Panc1 (cell line): ENCODE results near the gene DCAF15.

ENCODE experiments used
- POLR2AphosphoS5 ChIP-seq: IDR thresholded peaks from 2 replicates; pipeline ENCODE4 v1.6.1; 2012; ENCODE audit warnings: mild to moderate bottlenecking, low read depth, low read length, moderate library complexity
- SIN3A ChIP-seq: IDR thresholded peaks from 2 replicates; pipeline ENCODE4 v1.6.1; 2012; ENCODE audit warnings: low read depth, mild to moderate bottlenecking, low read length, moderate library complexity, borderline replicate concordance; ENCODE audit not compliant: insufficient read depth
- TF ChIP-seq, protein P1 (sequence below), 2 experiments: IDR thresholded peaks; 2 replicates each; pipeline ENCODE4 v1.6.1; 2011 to 2012; ENCODE audit warnings: low read depth in 2 of 2, control low read depth in 1 of 2, low read length in 1 of 2, mild to moderate bottlenecking in 1 of 2, moderate library complexity in 1 of 2; ENCODE audit not compliant: insufficient read depth in 1 of 2
- TF ChIP-seq, protein P2 (sequence below): fragments of 450-650 bp; IDR thresholded peaks from 2 replicates; pipeline ENCODE4 v1.5.1; 2017; ENCODE audit warnings: mild to moderate bottlenecking

- TF ChIP-seq, protein P1, sequence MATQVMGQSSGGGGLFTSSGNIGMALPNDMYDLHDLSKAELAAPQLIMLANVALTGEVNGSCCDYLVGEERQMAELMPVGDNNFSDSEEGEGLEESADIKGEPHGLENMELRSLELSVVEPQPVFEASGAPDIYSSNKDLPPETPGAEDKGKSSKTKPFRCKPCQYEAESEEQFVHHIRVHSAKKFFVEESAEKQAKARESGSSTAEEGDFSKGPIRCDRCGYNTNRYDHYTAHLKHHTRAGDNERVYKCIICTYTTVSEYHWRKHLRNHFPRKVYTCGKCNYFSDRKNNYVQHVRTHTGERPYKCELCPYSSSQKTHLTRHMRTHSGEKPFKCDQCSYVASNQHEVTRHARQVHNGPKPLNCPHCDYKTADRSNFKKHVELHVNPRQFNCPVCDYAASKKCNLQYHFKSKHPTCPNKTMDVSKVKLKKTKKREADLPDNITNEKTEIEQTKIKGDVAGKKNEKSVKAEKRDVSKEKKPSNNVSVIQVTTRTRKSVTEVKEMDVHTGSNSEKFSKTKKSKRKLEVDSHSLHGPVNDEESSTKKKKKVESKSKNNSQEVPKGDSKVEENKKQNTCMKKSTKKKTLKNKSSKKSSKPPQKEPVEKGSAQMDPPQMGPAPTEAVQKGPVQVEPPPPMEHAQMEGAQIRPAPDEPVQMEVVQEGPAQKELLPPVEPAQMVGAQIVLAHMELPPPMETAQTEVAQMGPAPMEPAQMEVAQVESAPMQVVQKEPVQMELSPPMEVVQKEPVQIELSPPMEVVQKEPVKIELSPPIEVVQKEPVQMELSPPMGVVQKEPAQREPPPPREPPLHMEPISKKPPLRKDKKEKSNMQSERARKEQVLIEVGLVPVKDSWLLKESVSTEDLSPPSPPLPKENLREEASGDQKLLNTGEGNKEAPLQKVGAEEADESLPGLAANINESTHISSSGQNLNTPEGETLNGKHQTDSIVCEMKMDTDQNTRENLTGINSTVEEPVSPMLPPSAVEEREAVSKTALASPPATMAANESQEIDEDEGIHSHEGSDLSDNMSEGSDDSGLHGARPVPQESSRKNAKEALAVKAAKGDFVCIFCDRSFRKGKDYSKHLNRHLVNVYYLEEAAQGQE (IDR thresholded peaks at IDR 0.05; ENCODE audit: insufficient read depth in 1 of 2, low read depth in 2 of 2, low read length in 1 of 2) = no peak
- TF ChIP-seq, protein P2, sequence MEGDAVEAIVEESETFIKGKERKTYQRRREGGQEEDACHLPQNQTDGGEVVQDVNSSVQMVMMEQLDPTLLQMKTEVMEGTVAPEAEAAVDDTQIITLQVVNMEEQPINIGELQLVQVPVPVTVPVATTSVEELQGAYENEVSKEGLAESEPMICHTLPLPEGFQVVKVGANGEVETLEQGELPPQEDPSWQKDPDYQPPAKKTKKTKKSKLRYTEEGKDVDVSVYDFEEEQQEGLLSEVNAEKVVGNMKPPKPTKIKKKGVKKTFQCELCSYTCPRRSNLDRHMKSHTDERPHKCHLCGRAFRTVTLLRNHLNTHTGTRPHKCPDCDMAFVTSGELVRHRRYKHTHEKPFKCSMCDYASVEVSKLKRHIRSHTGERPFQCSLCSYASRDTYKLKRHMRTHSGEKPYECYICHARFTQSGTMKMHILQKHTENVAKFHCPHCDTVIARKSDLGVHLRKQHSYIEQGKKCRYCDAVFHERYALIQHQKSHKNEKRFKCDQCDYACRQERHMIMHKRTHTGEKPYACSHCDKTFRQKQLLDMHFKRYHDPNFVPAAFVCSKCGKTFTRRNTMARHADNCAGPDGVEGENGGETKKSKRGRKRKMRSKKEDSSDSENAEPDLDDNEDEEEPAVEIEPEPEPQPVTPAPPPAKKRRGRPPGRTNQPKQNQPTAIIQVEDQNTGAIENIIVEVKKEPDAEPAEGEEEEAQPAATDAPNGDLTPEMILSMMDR = no peak
- TF ChIP-seq SIN3A (no peak), POLR2AphosphoS5 (no peak)
Observed at GRCh38 chr19:13923194-13923987, 28.9 kb upstream of the DCAF15 start.
